Upper lobe of left lung (tissue), 6 donors: ENCODE data around the gene SFRP4. TPM values are rescaled to one million over a fixed set of nuclear protein-coding genes. Genes with fewer than 3 reads are reported as not detected.

ENCODE experiments used
- ATAC-seq, 2 donors: fragments of 200-7000 bp; cut with Tn5 transposase; one replicate each; pipeline ENCODE4 v1.9.1; 2022; ENCODE audit warnings: mild to moderate bottlenecking in 2 of 2, moderate library complexity in 2 of 2; ENCODE audit not compliant: low FRiP score in 2 of 2
- DNase-seq, 2 donors: peaks; one replicate each; pipeline ENCODE4 v3.0.0-alpha.2; 2019 to 2020
- H3K27ac ChIP-seq, 4 donors: fragments of 200-600 bp; sonication (generic); one replicate each; pipeline ENCODE4 v1.5.1; 2016 to 2019
- H3K27me3 ChIP-seq, 4 donors: fragments of 200-600 bp; sonication (generic); one replicate each; pipeline ENCODE4 v1.5.1; 2017 to 2019
- H3K36me3 ChIP-seq, 4 donors: fragments of 200-600 bp; sonication (generic); one replicate each; pipeline ENCODE4 v1.5.1; 2016 to 2019
- H3K4me1 ChIP-seq, 4 donors: fragments of 200-600 bp; sonication (generic); one replicate each; pipeline ENCODE4 v1.5.1; 2018 to 2019
- H3K4me3 ChIP-seq, 4 donors: fragments of 200-600 bp; sonication (generic); one replicate each; pipeline ENCODE4 v1.5.1; 2017 to 2019; ENCODE audit warnings: mild to moderate bottlenecking in 2 of 4, moderate library complexity in 1 of 4
- H3K9me3 ChIP-seq, 4 donors: fragments of 200-600 bp; sonication (generic); one replicate each; pipeline ENCODE4 v1.5.1; 2018 to 2019
- EP300 ChIP-seq, 4 donors: sonication (generic); formaldehyde crosslinking; IDR thresholded peaks; one replicate each; pipeline ENCODE4 v1.5.1; 2017; ENCODE audit warnings: antibody characterized with exemption in 4 of 4, control low read depth in 2 of 4
- POLR2A ChIP-seq, 4 donors: fragments of 450-650 bp; IDR thresholded peaks; one replicate each; pipeline ENCODE4 v1.5.1; 2016 to 2017; ENCODE audit warnings: antibody characterized with exemption in 4 of 4, mild to moderate bottlenecking in 2 of 4
- POLR2AphosphoS5 ChIP-seq, 2 donors: sonication (generic); formaldehyde crosslinking; IDR thresholded peaks; one replicate each; pipeline ENCODE4 v1.5.1; 2017; ENCODE audit warnings: antibody characterized with exemption in 2 of 2
- WGBS, 2 donors: methylation state at CpG; one replicate each; pipeline ENCODE4 v1.1.5; 2017 to 2018; 5-methylcytosine and 5-hydroxymethylcytosine counted together
- total RNA-seq, 6 donors: library from RNA; depleted of rRNA in 4 of 6; stranded (reverse); fragments of >200 nt in 4 of 6; gene quantifications; one replicate each; pipeline versions ENCODE4 v1.1.0 to v1.2.1, GENCODE V29; 2016 to 2021
- TF ChIP-seq, protein P1 (sequence below), 6 experiments: fragments of 450-650 bp in 4 of 6; fragments of 200-600 bp in 2 of 6; sonication (generic) in 2 of 6; IDR thresholded peaks; one replicate each; pipeline ENCODE4 v1.5.1; 2016 to 2019; ENCODE audit warnings: antibody characterized with exemption in 6 of 6
- donor health status: DM: no; HTN: no; CAD: no; lungs with moderate emphysema.
- donor health status: DM: no; HTN: yes; CAD: no; lungs with severe emphysema.

The SFRP4 gene
- total RNA-seq, 6 donors from 2014 or later: under 0.01 to 12.2 (median 4.3) TPM

- Histone ChIP-seq H3K4me3 (no peak overlapping the region), H3K27me3 (no peaks in the 10 kb centered on the region), H3K4me1 (peaks cover 0 to 14% (median 5%) of the 10 kb centered on the region in 4 donors), H3K27ac (no peak overlapping the region), H3K36me3 (peaks cover 0 to 9% (median 0%) of the 10 kb centered on the region in 4 donors), H3K9me3 (no peaks in the 10 kb centered on the region)
- no peak for ATAC-seq
- no peak for DNase-seq
- no peak for TF ChIP-seq EP300 (IDR thresholded peaks at IDR 0.05)
- no peak for TF ChIP-seq POLR2A (IDR thresholded peaks at IDR 0.05)
- TF ChIP-seq, protein P1, sequence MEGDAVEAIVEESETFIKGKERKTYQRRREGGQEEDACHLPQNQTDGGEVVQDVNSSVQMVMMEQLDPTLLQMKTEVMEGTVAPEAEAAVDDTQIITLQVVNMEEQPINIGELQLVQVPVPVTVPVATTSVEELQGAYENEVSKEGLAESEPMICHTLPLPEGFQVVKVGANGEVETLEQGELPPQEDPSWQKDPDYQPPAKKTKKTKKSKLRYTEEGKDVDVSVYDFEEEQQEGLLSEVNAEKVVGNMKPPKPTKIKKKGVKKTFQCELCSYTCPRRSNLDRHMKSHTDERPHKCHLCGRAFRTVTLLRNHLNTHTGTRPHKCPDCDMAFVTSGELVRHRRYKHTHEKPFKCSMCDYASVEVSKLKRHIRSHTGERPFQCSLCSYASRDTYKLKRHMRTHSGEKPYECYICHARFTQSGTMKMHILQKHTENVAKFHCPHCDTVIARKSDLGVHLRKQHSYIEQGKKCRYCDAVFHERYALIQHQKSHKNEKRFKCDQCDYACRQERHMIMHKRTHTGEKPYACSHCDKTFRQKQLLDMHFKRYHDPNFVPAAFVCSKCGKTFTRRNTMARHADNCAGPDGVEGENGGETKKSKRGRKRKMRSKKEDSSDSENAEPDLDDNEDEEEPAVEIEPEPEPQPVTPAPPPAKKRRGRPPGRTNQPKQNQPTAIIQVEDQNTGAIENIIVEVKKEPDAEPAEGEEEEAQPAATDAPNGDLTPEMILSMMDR (IDR thresholded peaks at IDR 0.05): no peak
- no peak for TF ChIP-seq POLR2AphosphoS5 (IDR thresholded peaks at IDR 0.05)
- 92% methylated on average over 6 to 7 of the region's 7 CpGs for WGBS, 2 donors
These were observed 30.7 kb upstream of the SFRP4 start for GRCh38 chr7:37947138-37947940.

DNA sequence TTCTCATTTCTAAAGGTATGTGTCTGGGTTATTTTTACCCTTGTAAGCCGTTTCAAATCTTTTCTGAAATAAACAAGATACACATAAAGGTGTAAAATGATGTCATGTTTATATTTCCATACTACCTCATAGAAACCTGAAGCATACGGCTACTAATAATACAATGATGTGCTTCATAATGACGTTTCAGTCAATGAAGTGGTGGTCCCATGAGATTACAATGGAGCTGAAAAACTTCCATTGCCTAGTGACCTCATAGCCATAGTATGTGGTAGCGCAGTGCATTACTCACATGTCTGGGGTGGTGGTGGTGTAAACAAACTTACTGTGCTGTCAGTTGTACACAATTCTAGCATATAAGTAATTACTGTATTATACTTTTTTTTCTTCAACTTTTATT, 28.7 kb upstream of the SFRP4 start:
- TF ChIP-seq POLR2A (IDR thresholded peaks at IDR 0.05) (no peak), EP300 (IDR thresholded peaks at IDR 0.05) (no peak), POLR2AphosphoS5 (IDR thresholded peaks at IDR 0.05) (no peak)
- TF ChIP-seq, protein P1 (IDR thresholded peaks at IDR 0.05): no peak
- H3K36me3 ChIP-seq: peaks cover 0 to 2% (median 0%) of the 10 kb centered on the region in 4 donors
- no peak overlapping the region for H3K27ac ChIP-seq
- H3K4me3 ChIP-seq: no peak overlapping the region
- H3K4me1 ChIP-seq: peaks cover 0 to 16% (median 6%) of the 10 kb centered on the region in 4 donors
- DNase-seq: no peak
- ATAC-seq: peak in 1 of 2 donors; percentile 61
- no peaks in the 10 kb centered on the region for H3K9me3 ChIP-seq
- no peaks in the 10 kb centered on the region for H3K27me3 ChIP-seq
- 79 to 82% methylated on average over 4 of the region's 4 CpGs for WGBS, 2 donors

DNA sequence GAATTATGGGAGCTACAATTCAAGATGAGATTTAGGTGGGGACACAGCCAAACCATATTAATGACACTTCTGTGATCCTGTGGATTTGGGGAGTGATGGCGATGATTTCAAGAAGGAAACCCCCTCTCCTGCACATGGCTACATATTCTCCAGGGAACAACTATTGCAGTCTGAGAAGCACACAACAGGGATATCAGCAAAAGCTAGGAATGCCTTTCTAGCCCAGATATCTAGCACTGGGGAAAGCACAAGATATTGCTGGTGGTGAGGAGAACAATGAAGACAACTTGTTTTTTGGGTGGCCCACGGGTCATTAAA, 28.1 kb upstream of the SFRP4 start:
- H3K27me3 ChIP-seq: no peaks in the 10 kb centered on the region
- no peaks in the 10 kb centered on the region for H3K36me3 ChIP-seq
- ATAC-seq (no peak), DNase-seq (no peak)
- no peak overlapping the region for H3K27ac ChIP-seq
- H3K4me1 ChIP-seq: peaks cover 0 to 16% (median 6%) of the 10 kb centered on the region in 4 donors
- WGBS, 2 donors: 84 to 88% methylated on average over 2 of the region's 2 CpGs
- H3K4me3 ChIP-seq: no peak overlapping the region
- no peaks in the 10 kb centered on the region for H3K9me3 ChIP-seq
- TF ChIP-seq POLR2AphosphoS5 (IDR thresholded peaks at IDR 0.05): no peak
- TF ChIP-seq, protein P1 (IDR thresholded peaks at IDR 0.05): no peak

DNA sequence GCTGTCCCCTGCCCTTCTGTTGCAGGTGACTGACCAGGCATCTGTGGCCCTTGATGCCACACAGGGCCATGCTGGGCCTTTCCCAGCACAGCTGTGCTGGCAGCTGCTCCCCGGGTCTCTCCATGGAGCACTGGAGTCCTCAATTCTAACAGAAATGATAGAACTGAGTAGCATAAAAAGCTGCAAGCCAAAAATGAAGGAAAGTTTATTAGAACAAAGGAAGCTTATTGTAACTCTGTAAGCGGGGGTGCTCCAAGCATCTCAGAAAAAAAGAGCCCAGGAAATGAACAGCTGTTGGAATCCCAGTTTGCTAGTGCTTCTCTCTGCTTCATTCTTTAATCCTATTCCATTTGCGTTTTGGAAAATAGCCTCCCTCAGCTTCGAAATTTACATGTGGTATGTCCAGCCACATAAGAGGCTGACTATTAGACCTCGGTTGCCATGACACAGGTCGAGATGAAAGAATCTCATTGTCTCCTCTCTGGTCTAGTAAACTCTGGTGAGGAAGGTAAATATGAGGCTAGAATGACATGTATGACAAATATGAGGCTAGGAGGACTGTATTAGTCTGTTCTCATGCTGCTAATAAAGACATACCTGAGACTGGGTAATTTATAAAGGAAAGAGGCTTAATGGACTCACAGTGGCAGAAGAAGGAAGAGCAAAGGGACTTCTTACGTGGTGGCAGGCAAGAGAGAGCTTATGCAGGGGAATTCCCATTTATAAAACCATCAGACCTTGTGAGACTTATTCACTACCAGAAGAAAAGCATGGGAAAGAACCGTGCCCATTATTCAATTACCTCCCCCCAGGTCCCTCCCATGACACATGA, 27.5 kb upstream of the SFRP4 start:
- ATAC-seq (no peak), DNase-seq (peak in 1 of 2 donors; percentile 6)
- 71 to 74% methylated on average over 8 of the region's 8 CpGs for WGBS, 2 donors
- Histone ChIP-seq H3K27ac (no peak overlapping the region), H3K4me1 (peaks cover 0 to 16% (median 6%) of the 10 kb centered on the region in 4 donors), H3K9me3 (no peaks in the 10 kb centered on the region), H3K4me3 (no peak overlapping the region), H3K27me3 (no peaks in the 10 kb centered on the region), H3K36me3 (no peaks in the 10 kb centered on the region)
- no peak for TF ChIP-seq POLR2AphosphoS5 (IDR thresholded peaks at IDR 0.05)
- TF ChIP-seq POLR2A (IDR thresholded peaks at IDR 0.05): no peak
- no peak for TF ChIP-seq EP300 (IDR thresholded peaks at IDR 0.05)
- TF ChIP-seq, protein P1 (IDR thresholded peaks at IDR 0.05): no peak
